Uterus (tissue), 4 donors: Measurements from ENCODE around the gene RPP38. TPM values are rescaled to one million over a fixed set of nuclear protein-coding genes. Genes with fewer than 3 reads are reported as not detected.
A peak's percentile ranks its signal among the peaks of the same experiment; 100 is the strongest.

Source experiments
- DNase-seq, 2 donors: peaks; one replicate each; pipeline ENCODE4 v3.0.0-alpha.2; 2019 to 2020
- H3K27ac ChIP-seq, 2 donors: fragments of 200-600 bp; sonication (generic); 1 replicate in 1 of 2; 2 replicates in 1 of 2; pipeline ENCODE4 v1.5.1; 2016 to 2018
- H3K27me3 ChIP-seq, 2 donors: fragments of 200-600 bp; sonication (generic); one replicate each; pipeline ENCODE4 v1.5.1; 2018 to 2019; ENCODE audit warnings: control low read depth in 1 of 2
- H3K36me3 ChIP-seq, 2 donors: fragments of 200-600 bp; sonication (generic); one replicate each; pipeline ENCODE4 v1.5.1; 2019; ENCODE audit warnings: control low read depth in 1 of 2
- H3K4me1 ChIP-seq, 2 donors: fragments of 200-600 bp; sonication (generic); one replicate each; pipeline ENCODE4 v1.5.1; 2018 to 2019; ENCODE audit warnings: control low read depth in 1 of 2
- H3K4me3 ChIP-seq, 2 donors: fragments of 200-600 bp; sonication (generic); 1 replicate in 1 of 2; 2 replicates in 1 of 2; pipeline ENCODE4 v1.5.1; 2018 to 2019; ENCODE audit warnings: mild to moderate bottlenecking in 1 of 2
- H3K9me3 ChIP-seq, 2 donors: fragments of 200-600 bp; sonication (generic); one replicate each; pipeline ENCODE4 v1.5.1; 2019; ENCODE audit warnings: control low read depth in 1 of 2
- POLR2A ChIP-seq, 2 donors: fragments of 450-650 bp; IDR thresholded peaks; one replicate each; pipeline ENCODE4 v1.6.1; 2016; ENCODE audit warnings: antibody characterized with exemption in 2 of 2, mild to moderate bottlenecking in 1 of 2, moderate library complexity in 1 of 2
- intact Hi-C: fragments of 100-400 bp; cut with DNase I; formaldehyde crosslinking; loops from one replicate; pipeline ENCODE4 v1.15.1; 2023; ENCODE audit warnings: low total_unique reads
- total RNA-seq, 4 donors: library from RNA; depleted of rRNA in 3 of 4; stranded (reverse); fragments of >200 nt in 3 of 4; gene quantifications; one replicate each; pipeline versions ENCODE4 v1.1.0 to v1.2.4, GENCODE V29; 2014 to 2023
- TF ChIP-seq, protein P1 (sequence below), 4 experiments: fragments of 200-600 bp in 2 of 4; fragments of 450-650 bp in 2 of 4; sonication (generic) in 2 of 4; IDR thresholded peaks; one replicate each; pipeline ENCODE4 v1.5.1; 2016 to 2019; ENCODE audit warnings: antibody characterized with exemption in 4 of 4, mild to moderate bottlenecking in 2 of 4, moderate library complexity in 1 of 4
- donor health status: DM: yes; HTN: yes; CAD: no.

Gene RPP38
- total RNA-seq, 4 donors from 2014 or later = 0.29 to 17.4 (median 9.2) TPM

GRCh38 chr10:15072358-15072757 lies 24.8 kb upstream of the RPP38 start:
- intact Hi-C loops = no loop called here
- no peak overlapping the region for H3K27ac ChIP-seq
- H3K4me3 ChIP-seq = no peak overlapping the region
- H3K36me3 ChIP-seq = no peaks in the 10 kb centered on the region
- TF ChIP-seq, protein P1, sequence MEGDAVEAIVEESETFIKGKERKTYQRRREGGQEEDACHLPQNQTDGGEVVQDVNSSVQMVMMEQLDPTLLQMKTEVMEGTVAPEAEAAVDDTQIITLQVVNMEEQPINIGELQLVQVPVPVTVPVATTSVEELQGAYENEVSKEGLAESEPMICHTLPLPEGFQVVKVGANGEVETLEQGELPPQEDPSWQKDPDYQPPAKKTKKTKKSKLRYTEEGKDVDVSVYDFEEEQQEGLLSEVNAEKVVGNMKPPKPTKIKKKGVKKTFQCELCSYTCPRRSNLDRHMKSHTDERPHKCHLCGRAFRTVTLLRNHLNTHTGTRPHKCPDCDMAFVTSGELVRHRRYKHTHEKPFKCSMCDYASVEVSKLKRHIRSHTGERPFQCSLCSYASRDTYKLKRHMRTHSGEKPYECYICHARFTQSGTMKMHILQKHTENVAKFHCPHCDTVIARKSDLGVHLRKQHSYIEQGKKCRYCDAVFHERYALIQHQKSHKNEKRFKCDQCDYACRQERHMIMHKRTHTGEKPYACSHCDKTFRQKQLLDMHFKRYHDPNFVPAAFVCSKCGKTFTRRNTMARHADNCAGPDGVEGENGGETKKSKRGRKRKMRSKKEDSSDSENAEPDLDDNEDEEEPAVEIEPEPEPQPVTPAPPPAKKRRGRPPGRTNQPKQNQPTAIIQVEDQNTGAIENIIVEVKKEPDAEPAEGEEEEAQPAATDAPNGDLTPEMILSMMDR (IDR thresholded peaks at IDR 0.05) = no peak
- no peak for TF ChIP-seq POLR2A (IDR thresholded peaks at IDR 0.05)
- no peak for DNase-seq
- H3K27me3 ChIP-seq = no peaks in the 10 kb centered on the region
- no peaks in the 10 kb centered on the region for H3K9me3 ChIP-seq
- no peaks in the 10 kb centered on the region for H3K4me1 ChIP-seq

DNA sequence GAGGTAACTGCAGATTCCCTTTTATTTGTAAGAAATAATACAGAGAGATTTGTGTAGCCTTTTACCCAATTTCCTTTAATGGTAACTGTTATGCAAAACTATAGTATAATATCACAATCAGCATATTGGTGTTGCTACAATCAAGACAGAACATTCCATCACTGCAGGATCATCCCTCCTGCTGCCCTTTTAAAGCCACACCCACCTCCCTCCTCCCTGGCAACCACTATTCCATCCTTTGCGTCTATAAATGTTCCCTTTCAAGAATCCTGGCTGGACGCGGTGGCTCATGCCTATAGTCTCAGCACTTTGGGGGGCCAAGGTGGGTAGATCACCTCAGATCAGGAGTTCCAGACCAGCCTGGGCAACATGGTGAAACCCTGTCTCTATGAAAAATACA lies 21.7 kb upstream of the RPP38 start:
- no peaks in the 10 kb centered on the region for H3K36me3 ChIP-seq
- no peaks in the 10 kb centered on the region for H3K4me1 ChIP-seq
- H3K9me3 ChIP-seq = no peaks in the 10 kb centered on the region
- no peak for DNase-seq
- H3K27me3 ChIP-seq = no peaks in the 10 kb centered on the region
- H3K4me3 ChIP-seq = no peak overlapping the region
- no peak overlapping the region for H3K27ac ChIP-seq
- TF ChIP-seq POLR2A (IDR thresholded peaks at IDR 0.05) = no peak
- TF ChIP-seq, protein P1 (IDR thresholded peaks at IDR 0.05) = no peak
- intact Hi-C loops = no loop called here

DNA sequence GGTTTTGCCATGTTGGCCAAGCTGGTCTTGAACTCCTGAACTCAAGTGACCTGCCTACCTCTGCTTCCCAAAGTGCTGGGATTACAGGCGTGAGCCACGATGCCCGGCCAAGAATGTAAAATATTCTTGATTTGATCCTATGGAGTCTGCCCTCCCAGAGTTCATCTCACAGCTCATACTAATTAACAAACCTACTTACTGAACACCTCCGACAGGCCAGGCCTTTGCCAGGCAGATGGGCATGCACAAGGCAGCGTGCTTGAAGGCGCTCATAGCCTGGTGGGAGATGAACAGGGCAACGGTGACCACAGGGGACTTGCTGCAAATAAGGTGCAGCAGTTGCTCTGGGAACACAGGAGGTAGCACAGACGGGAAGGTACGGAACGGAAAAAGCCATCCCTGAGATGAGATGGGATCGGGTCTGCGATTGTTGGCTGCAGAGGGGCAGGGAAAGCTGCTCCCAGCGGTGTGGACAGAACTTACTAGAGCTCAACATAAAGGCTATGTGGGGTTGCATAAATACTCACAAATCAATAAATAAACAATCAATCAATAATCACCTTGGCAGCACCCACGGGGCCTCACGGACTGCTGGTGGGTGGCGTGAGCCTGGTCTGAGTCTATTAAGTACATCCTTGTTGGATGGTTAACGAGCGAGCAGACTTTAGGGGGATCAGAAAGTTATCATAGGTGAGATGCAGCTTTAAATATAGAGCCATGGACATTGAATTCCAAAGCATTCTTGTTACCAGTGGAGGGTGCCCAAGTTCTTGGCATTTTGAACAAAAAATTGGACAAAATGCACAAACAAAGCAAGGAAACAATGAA lies 13.3 kb upstream of the RPP38 start:
- peak overlapping the region; percentile 64 to 77 for H3K27ac ChIP-seq
- no peak for DNase-seq
- no peaks in the 10 kb centered on the region for H3K27me3 ChIP-seq
- H3K9me3 ChIP-seq = no peaks in the 10 kb centered on the region
- H3K4me1 ChIP-seq = no peaks in the 10 kb centered on the region
- intact Hi-C loops = no loop called here
- TF ChIP-seq, protein P1 (IDR thresholded peaks at IDR 0.05) = no peak
- no peak for TF ChIP-seq POLR2A (IDR thresholded peaks at IDR 0.05)
- no peaks in the 10 kb centered on the region for H3K36me3 ChIP-seq
- H3K4me3 ChIP-seq = peak overlapping the region; percentile 38 to 56

- DNase-seq = peak; percentile 35 to 75
- Histone ChIP-seq H3K27ac (peak overlapping the region; percentile 64 to 77), H3K36me3 (no peaks in the 10 kb centered on the region), H3K9me3 (no peaks in the 10 kb centered on the region), H3K4me1 (no peaks in the 10 kb centered on the region), H3K4me3 (peak overlapping the region; percentile 38 to 56), H3K27me3 (no peaks in the 10 kb centered on the region)
- TF ChIP-seq, protein P1 (IDR thresholded peaks at IDR 0.05) = peak in 1 of 4 experiments; percentile 20
- no peak for TF ChIP-seq POLR2A (IDR thresholded peaks at IDR 0.05)
- intact Hi-C loops = no loop called here
Observed at GRCh38 chr10:15084502-15084922, 12.6 kb upstream of the RPP38 start.

- no peak within 1 kb of the TSS for H3K27ac ChIP-seq
Observed at GRCh38 chr10:15088428-15089261, 8.5 kb upstream of the RPP38 start, which contains the start of gene ACBD7. Gene ACBD7, minus strand, starts transcription at chr10:15088776. Its CDS starts 48 bp downstream, at chr10:15088728.

More at GRCh38 chr10:15088428-15089261, 8.5 kb upstream of the RPP38 start, which contains the start of gene ACBD7:
- no peaks in the 10 kb centered on the region for H3K36me3 ChIP-seq
- H3K27me3 ChIP-seq = no peaks in the 10 kb centered on the region
- peak within 1 kb of the TSS; percentile 38 to 47 for H3K4me3 ChIP-seq
- H3K9me3 ChIP-seq = no peaks in the 10 kb centered on the region
- peak; percentile 61 to 71 for DNase-seq
- TF ChIP-seq, protein P1 (IDR thresholded peaks at IDR 0.05) = peak; percentile 27 to 74 (median 61)
- peak in 1 of 2 donors; percentile 10 for TF ChIP-seq POLR2A (IDR thresholded peaks at IDR 0.05)
- H3K4me1 ChIP-seq = no peaks in the 10 kb centered on the region
- intact Hi-C loops = no loop called here
